Liver (tissue), 9 donors: Measurements from ENCODE around the gene SCGB1D2. TPM values are rescaled to one million over a fixed set of nuclear protein-coding genes. Genes with fewer than 3 reads are reported as not detected.

Experiments used
- DNase-seq: peaks from one replicate; pipeline ENCODE4 v3.0.0-alpha.2; 2017; ENCODE audit warnings: low spot score
- H3K27ac ChIP-seq, 2 donors: one replicate each; pipeline ENCODE4 v1.7.0; 2013; ENCODE audit warnings: inconsistent platforms in 2 of 2, low read length in 2 of 2, control low read depth in 1 of 2, low read depth in 1 of 2, mild to moderate bottlenecking in 1 of 2
- H3K27me3 ChIP-seq, 4 donors: one replicate each; pipeline versions ENCODE4 v1.6.1 to v1.7.0; 2013; ENCODE audit warnings: low read length in 3 of 4, inconsistent platforms in 1 of 4, mild to moderate bottlenecking in 1 of 4, moderate library complexity in 1 of 4; ENCODE audit not compliant: control insufficient read depth in 4 of 4, insufficient read depth in 4 of 4
- H3K36me3 ChIP-seq, 4 donors: one replicate each; pipeline versions ENCODE4 v1.6.1 to v1.7.0; 2013; ENCODE audit warnings: low read length in 3 of 4, mild to moderate bottlenecking in 3 of 4, low read depth in 1 of 4, moderate library complexity in 1 of 4; ENCODE audit not compliant: control insufficient read depth in 4 of 4, insufficient read depth in 3 of 4
- H3K4me1 ChIP-seq, 4 donors: one replicate each; pipeline versions ENCODE4 v1.6.1 to v1.7.0; 2013; ENCODE audit warnings: low read length in 3 of 4, mild to moderate bottlenecking in 3 of 4, moderate library complexity in 1 of 4; ENCODE audit not compliant: control insufficient read depth in 4 of 4, insufficient read depth in 4 of 4
- H3K4me3 ChIP-seq, 3 donors: one replicate each; pipeline versions ENCODE4 v1.6.1 to v1.7.0; 2013; ENCODE audit warnings: low read length in 3 of 3, control low read depth in 1 of 3, low read depth in 1 of 3, mild to moderate bottlenecking in 1 of 3
- H3K9ac ChIP-seq, 2 donors: one replicate each; pipeline ENCODE4 v1.7.0; 2013; ENCODE audit warnings: low read length in 2 of 2, mild to moderate bottlenecking in 2 of 2, moderate library complexity in 2 of 2, control low read depth in 1 of 2, low read depth in 1 of 2
- H3K9me3 ChIP-seq, 4 donors: one replicate each; pipeline versions ENCODE4 v1.6.1 to v1.7.0; 2013; ENCODE audit warnings: low read length in 3 of 4; ENCODE audit not compliant: control insufficient read depth in 4 of 4
- ATF3 ChIP-seq: IDR thresholded peaks from 2 replicates; pipeline ENCODE4 v1.6.1; 2016; ENCODE audit warnings: antibody characterized with exemption
- CTCF ChIP-seq: fragments of 150-350 bp; IDR thresholded peaks from 2 replicates; pipeline ENCODE4 v1.5.1; 2017; ENCODE audit warnings: improper control_type of control experiment, low read depth, low read length; ENCODE audit not compliant: missing input control
- GABPA ChIP-seq, 2 donors: IDR thresholded peaks in 1 of 2; conservative IDR thresholded peaks in 1 of 2; 2 replicates each; pipeline ENCODE4 v1.6.1; 2016; ENCODE audit warnings: antibody characterized with exemption in 2 of 2, mild to moderate bottlenecking in 1 of 2, moderate library complexity in 1 of 2
- HNF4A ChIP-seq, 2 donors: conservative IDR thresholded peaks; 2 replicates each; pipeline ENCODE4 v1.6.1; 2016; ENCODE audit warnings: antibody characterized with exemption in 2 of 2, mild to moderate bottlenecking in 2 of 2
- HNF4G ChIP-seq: IDR thresholded peaks from 2 replicates; pipeline ENCODE4 v1.6.1; 2016; ENCODE audit warnings: antibody characterized with exemption
- JUND ChIP-seq, 2 donors: IDR thresholded peaks; 2 replicates each; pipeline ENCODE4 v1.6.1; 2016; ENCODE audit warnings: antibody characterized with exemption in 2 of 2
- MAX ChIP-seq: IDR thresholded peaks from 2 replicates; pipeline ENCODE4 v1.6.1; 2016; ENCODE audit warnings: antibody characterized with exemption
- NR2F2 ChIP-seq: IDR thresholded peaks from 2 replicates; pipeline ENCODE4 v1.6.1; 2016; ENCODE audit warnings: antibody characterized with exemption
- RAD21 ChIP-seq, 2 donors: IDR thresholded peaks; 2 replicates each; pipeline ENCODE4 v1.6.1; 2016; ENCODE audit warnings: antibody characterized with exemption in 2 of 2, mild to moderate bottlenecking in 2 of 2
- SP1 ChIP-seq: IDR thresholded peaks from 2 replicates; pipeline ENCODE4 v1.6.1; 2018; ENCODE audit warnings: antibody characterized with exemption, mild to moderate bottlenecking
- TAF1 ChIP-seq: conservative IDR thresholded peaks from 2 replicates; pipeline ENCODE4 v1.6.1; 2016; ENCODE audit warnings: antibody characterized with exemption, mild to moderate bottlenecking
- YY1 ChIP-seq: IDR thresholded peaks from 2 replicates; pipeline ENCODE4 v1.6.1; 2016; ENCODE audit warnings: antibody characterized with exemption, mild to moderate bottlenecking
- WGBS: extraction: QIAGEN DNeasy Blood & Tissue Kit; methylation state at CpG from one replicate; pipeline ENCODE4 v1.1.7; 2013; 5-methylcytosine and 5-hydroxymethylcytosine counted together
- polyA plus RNA-seq, 2 donors: library from polyadenylated mRNA; stranded (reverse) in 1 of 2; unstranded in 1 of 2; fragments of 200-250 nt in 1 of 2; fragments of >200 nt in 1 of 2; fragmentation: Nextera tagmentation in 1 of 2; extraction: Ambion mirVana in 1 of 2; gene quantifications; one replicate each; pipeline versions ENCODE4 v1.2.1 to v1.2.3, GENCODE V29; 2013 to 2015
- total RNA-seq, 2 donors: library from RNA; depleted of rRNA; stranded (reverse); fragments of >200 nt; gene quantifications; one replicate each; pipeline ENCODE4 v1.2.3, GENCODE V29; 2014
- donor health status: healthy.
- donor health status: healthy.
- donor health status: healthy.
- donor health status: healthy.
- donor health status: healthy.

The SCGB1D2 gene
- total and polyA plus RNA-seq, 4 donors = not detected

- Histone ChIP-seq H3K27ac (no peak overlapping the region), H3K4me1 (peaks cover 0 to 2% (median under 1%) of the 10 kb centered on the region in 4 donors), H3K36me3 (no peaks in the 10 kb centered on the region), H3K4me3 (no peak overlapping the region), H3K27me3 (no peaks in the 10 kb centered on the region), H3K9ac (no peak overlapping the region), H3K9me3 (no peaks in the 10 kb centered on the region)
- no peak for DNase-seq
- WGBS = 75% methylated on average over 4 of the region's 4 CpGs
- no peak for TF ChIP-seq MAX
- no peak for TF ChIP-seq RAD21 (IDR thresholded peaks at IDR 0.05)
- TF ChIP-seq NR2F2 = no peak
- TF ChIP-seq TAF1 = no peak
- TF ChIP-seq JUND (IDR thresholded peaks at IDR 0.05) = no peak
- TF ChIP-seq CTCF = no peak
- peak; percentile 0 for TF ChIP-seq ATF3
- TF ChIP-seq HNF4G = no peak
- no peak for TF ChIP-seq YY1
Observed at GRCh38 chr11:62208785-62209144, 33.3 kb upstream of the SCGB1D2 start.

DNA sequence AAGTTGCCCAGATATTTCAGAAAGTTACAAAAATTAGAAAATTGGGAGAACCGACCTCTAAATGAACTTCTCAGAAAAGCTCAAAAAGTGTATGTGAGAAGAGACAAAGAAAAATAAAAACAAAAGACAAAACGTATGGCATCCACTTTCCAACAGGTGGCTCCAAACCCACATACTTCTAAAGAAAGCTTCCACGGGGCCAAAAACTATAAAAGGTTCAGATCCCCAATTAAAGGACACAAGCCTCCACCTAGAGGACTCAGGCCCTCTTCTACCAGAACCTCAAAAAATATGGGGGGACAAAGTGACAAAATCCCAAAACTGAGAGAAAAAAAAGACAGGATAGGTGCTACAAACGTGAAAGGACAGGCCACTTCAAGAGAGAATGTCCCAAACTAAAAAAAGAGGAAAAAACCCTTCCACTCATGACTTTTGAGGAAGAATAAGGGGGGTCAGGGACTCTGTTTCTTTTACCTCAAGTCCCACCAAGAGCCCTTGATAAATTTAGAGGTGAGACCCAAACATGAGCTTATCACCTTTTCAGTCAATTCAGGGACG is 24.8 kb upstream of the SCGB1D2 start:
- no peak overlapping the region for H3K4me3 ChIP-seq
- no peak for DNase-seq
- no peak overlapping the region for H3K9ac ChIP-seq
- H3K36me3 ChIP-seq = no peaks in the 10 kb centered on the region
- no peak for TF ChIP-seq MAX
- no peak for TF ChIP-seq GABPA (IDR thresholded peaks at IDR 0.05 in 1 of 2, conservative IDR thresholded peaks at IDR 0.05 in 1 of 2)
- peak; percentile 68 to 71 for TF ChIP-seq RAD21 (IDR thresholded peaks at IDR 0.05)
- TF ChIP-seq HNF4G = no peak
- TF ChIP-seq SP1 = no peak
- peak; percentile 41 for TF ChIP-seq CTCF
- TF ChIP-seq HNF4A (conservative IDR thresholded peaks at IDR 0.05) = no peak
- no peak for TF ChIP-seq YY1
- no peak for TF ChIP-seq ATF3
- H3K27me3 ChIP-seq = no peaks in the 10 kb centered on the region
- WGBS = 46% methylated on average over 5 of the region's 5 CpGs
- no peaks in the 10 kb centered on the region for H3K4me1 ChIP-seq
- H3K9me3 ChIP-seq = peaks cover 0 to 7% (median 5%) of the 10 kb centered on the region in 4 donors
- no peak overlapping the region for H3K27ac ChIP-seq
